GM15510 (cell line): ENCODE measurements around the gene BGN.

Source experiments
- POLR2A ChIP-seq: IDR thresholded peaks from 3 replicates; pipeline ENCODE4 v1.6.1; 2011; ENCODE audit warnings: borderline replicate concordance; ENCODE audit not compliant: insufficient read length; ENCODE audit errors: extremely low read depth

Gene BGN

DNA sequence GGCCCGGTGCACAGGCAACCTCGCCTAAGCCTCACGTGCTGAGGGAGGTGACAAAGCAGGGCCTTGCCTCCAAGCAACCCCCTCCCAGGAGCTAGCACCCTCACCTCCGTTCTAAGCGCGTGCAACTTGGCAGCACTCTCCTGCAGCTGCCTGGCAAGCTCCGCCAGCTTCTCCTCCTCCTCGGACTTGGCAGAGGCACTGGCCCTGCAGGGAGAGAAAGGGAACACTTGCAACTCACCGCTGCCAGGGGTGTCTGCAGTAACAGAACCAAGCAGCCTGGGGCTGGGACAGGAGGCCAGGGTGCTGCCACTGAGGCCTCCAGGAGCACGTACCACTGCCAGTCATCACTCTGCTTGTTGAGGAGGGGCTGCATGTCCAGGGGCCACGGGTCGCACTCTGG is 38.6 kb upstream of the BGN start:
- TF ChIP-seq POLR2A: no peak

DNA sequence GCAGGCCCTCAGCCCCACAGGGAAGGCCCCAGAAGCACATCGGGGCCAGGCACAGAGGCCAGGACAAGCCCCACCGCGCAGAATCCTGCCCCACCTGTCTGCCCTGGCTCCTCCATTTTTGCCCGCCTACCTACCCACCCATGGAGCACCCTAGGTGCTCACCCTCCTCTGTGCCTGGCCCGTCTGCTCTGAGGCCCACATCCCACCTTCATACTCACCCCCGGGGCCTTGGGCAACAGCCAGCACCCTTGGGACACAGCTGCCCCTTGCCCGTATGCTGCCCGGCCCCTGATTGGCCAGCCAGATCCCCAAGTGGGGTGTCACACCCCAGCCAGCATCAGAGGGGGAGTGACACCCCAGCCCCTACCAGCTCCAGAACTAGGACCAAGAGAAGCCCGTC is 38.1 kb upstream of the BGN start:
- no peak for TF ChIP-seq POLR2A

DNA sequence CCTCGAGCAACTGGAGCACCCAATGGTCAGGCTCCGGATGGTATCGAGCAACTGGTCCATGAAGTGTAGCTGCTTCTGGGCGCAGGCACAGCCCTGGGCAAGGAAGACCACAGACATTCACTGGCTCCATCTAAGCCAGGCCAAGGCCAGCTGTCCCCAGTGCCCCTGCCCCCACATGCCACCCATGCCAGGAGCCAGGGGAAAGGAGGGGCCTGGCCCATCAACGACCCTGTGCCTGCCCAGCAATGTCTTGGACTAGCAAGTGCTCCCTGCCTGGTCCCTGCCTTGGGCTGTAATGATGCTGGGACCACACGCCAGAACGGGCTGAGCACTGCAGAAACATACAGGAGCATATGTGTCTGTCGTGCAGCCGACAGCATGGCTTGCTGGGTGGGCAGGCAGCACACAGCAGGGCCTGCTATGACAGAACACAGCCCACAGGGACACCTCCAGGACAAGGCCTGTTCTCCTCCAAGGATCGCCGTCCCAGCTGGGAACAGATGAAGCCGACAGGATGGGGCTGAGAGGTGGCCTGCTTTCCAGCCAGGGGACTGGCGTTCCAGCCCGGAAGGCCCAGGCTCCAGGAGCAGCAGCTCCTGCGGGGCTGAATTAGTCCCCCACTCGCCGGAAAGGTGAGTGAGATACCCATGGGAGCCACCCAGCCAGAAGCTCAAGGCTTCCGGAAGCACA is 37.5 kb upstream of the BGN start:
- TF ChIP-seq POLR2A: no peak

DNA sequence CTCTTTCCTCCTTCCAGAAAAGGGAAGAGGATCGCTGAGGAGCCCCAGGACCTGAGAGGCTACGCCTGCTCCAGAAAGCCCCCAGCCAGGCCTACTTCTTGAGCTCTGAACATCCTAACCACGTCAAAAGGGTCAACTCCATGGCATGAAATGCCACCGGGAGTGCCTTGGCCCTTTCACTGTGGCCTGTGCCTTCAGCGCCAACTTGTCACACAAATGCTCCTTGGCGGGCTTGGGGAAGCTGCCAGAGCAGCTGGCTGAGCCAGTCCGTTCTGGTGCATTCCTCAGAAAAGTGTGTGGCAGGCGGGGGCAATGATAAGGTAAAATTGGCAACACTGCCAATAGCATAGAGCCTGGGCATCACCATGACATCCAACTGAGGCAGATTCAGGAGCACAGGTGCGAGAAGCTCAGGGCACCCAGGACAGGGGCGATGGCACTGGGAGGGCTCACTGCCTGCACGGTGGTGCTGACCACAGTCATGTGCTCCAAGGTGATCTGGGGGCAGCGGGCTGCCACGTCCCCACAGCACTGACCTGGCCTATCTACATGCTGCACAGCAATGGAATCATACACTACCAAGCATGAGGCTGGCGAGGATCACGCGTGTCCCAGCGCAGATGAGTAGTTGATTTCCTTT is 36.8 kb upstream of the BGN start:
- TF ChIP-seq POLR2A: no peak

GRCh38 chrX:153458476-153458875 is 36.3 kb upstream of the BGN start:
- TF ChIP-seq POLR2A: no peak

GRCh38 chrX:153459986-153460385 is 34.8 kb upstream of the BGN start:
- no peak for TF ChIP-seq POLR2A

DNA sequence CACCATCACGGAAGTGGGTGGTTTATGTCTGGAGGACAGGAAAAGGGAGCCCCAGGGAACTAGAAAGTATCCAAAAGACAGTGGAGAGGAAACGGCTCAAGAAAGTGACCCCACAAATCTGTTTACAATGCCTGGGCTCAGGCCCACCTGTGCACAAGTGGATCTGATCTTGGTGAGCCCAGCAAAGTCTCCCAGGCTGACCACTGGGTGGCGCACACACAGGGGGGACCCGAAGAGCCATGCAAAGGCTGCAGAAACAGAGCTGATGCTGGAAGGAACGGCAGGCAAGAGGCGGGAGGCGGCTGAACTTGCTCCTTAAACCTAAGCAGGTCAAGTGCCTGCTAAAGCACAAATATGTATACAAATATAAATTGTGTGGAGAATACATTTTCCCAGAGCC is 34.0 kb upstream of the BGN start:
- TF ChIP-seq POLR2A: no peak

DNA sequence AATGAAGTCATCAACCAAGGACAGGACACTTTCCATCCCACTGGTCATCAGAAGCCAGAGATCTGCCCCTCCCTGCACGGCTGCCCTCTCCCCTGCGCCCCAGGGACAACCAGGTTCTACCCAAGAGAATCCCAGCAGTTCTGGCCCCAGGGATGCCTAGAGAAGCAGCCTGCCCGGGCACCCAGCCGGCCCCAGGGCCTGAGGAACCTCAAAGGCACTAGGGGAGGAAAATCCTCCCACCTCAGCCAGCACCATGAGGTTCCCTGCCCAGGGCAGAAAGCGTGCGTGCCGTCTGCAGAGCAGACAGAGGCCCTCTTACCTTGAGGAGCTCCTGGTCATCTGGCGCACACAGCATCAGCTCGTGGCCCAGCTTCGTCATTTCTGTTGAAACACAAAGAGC is 32.5 kb upstream of the BGN start:
- TF ChIP-seq POLR2A: no peak

GRCh38 chrX:153463031-153463430 is 31.7 kb upstream of the BGN start:
- TF ChIP-seq POLR2A: no peak

GRCh38 chrX:153463556-153463955 is 31.2 kb upstream of the BGN start:
- TF ChIP-seq POLR2A: no peak

GRCh38 chrX:153464116-153464515 is 30.7 kb upstream of the BGN start:
- no peak for TF ChIP-seq POLR2A

GRCh38 chrX:153465691-153466380 is 28.9 kb upstream of the BGN start:
- no peak for TF ChIP-seq POLR2A

- TF ChIP-seq POLR2A: no peak
These were observed 26.7 kb upstream of the BGN start for GRCh38 chrX:153468008-153468580.

DNA sequence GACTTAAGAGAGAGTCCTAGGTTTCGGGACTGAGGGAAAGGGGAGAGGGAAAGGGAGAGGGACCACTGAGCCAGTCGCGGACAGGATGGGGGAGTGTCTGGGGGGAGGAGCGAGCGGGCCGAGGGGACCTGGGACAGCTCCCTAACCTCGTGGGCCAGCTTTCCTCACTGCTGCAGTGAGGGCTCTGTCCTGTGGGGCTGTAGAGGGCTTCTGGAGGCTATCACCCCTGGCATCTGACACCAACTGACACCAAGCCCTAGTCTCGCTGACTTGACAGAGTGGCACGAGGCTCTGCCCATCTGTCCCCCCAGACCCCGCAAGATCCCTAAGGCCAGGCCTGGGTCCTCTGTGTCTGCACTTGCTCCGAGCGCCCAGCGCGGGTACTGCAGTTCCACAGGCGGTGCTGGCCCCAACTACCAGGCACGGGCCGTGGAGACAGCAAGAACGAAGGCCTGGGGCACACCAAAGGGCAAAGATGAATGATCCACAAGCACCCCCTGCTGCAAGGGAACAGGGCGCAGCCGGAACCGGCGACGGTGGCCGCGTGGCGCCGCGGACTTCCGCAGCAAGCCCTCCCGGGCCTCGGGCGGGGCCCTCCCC is 24.9 kb upstream of the BGN start:
- TF ChIP-seq POLR2A: no peak
